ENCODE measurements around the gene DUSP15.

DNA sequence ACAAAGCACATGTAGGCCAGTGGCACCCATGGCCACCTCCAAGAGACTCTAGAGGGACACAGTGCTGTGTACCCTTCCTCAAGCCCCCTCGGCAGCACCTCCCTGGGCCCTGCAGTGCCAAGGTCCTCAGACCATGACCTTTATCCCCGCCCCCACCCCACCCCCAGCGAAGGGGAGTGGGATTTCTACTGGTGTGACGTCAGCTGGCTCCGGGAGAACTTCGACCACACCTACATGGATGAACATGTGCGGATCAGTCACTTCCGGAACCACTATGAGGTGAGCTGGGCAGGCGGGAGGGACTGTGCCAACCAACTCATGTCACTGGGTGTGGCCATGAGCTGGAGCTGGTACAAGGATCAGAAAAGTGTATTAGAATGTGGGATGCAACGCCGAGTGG lies 38.1 kb upstream of the DUSP15 start:
- TF ChIP-seq, protein P1, sequence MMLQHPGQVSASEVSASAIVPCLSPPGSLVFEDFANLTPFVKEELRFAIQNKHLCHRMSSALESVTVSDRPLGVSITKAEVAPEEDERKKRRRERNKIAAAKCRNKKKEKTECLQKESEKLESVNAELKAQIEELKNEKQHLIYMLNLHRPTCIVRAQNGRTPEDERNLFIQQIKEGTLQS (IDR thresholded peaks at IDR 0.05): no peak
- TF ChIP-seq TAF1 (conservative IDR thresholded peaks at IDR 0.05) (no peak), YY1 (IDR thresholded peaks at IDR 0.05) (no peak), RAD21 (IDR thresholded peaks at IDR 0.05) (no peak), GABPA (IDR thresholded peaks at IDR 0.05 in 1 of 2, conservative IDR thresholded peaks at IDR 0.05 in 1 of 2) (no peak)
- TF ChIP-seq, protein P2, sequence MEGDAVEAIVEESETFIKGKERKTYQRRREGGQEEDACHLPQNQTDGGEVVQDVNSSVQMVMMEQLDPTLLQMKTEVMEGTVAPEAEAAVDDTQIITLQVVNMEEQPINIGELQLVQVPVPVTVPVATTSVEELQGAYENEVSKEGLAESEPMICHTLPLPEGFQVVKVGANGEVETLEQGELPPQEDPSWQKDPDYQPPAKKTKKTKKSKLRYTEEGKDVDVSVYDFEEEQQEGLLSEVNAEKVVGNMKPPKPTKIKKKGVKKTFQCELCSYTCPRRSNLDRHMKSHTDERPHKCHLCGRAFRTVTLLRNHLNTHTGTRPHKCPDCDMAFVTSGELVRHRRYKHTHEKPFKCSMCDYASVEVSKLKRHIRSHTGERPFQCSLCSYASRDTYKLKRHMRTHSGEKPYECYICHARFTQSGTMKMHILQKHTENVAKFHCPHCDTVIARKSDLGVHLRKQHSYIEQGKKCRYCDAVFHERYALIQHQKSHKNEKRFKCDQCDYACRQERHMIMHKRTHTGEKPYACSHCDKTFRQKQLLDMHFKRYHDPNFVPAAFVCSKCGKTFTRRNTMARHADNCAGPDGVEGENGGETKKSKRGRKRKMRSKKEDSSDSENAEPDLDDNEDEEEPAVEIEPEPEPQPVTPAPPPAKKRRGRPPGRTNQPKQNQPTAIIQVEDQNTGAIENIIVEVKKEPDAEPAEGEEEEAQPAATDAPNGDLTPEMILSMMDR (IDR thresholded peaks at IDR 0.05; ENCODE audit: low read depth, low read length, missing input control): no peak
